Naive thymus-derived CD4-positive, alpha-beta T cell (primary cell): Measurements from ENCODE around the gene FCRL3. TPM values are rescaled to one million over a fixed set of nuclear protein-coding genes. Genes with fewer than 3 reads are reported as not detected.
A peak's percentile ranks its signal among the peaks of the same experiment; 100 is the strongest.

Experiments
- ATAC-seq: fragments of 150-1000 bp; cut with Tn5 transposase; 2 replicates; pipeline ENCODE4 v1.10.0; 2021; ENCODE audit warnings: mild to moderate bottlenecking, moderate library complexity
- CTCF ChIA-PET: fragments of 350-600 bp; sonication (Branson Sonifier 250); formaldehyde crosslinking; loops from one replicate; lab custom pipeline; 2021; ENCODE audit warnings: antibody characterized with exemption; lab: Charles Lee
- POLR2A ChIA-PET: fragments of 350-600 bp; sonication (Branson Sonifier 250); formaldehyde crosslinking; loops from one replicate; lab custom pipeline; 2021; ENCODE audit warnings: antibody characterized with exemption, inconsistent platforms; lab: Charles Lee
- DNase-seq, 9 donors: peaks; one replicate each; pipeline versions ENCODE4 v3.0.0 to v3.0.0-alpha.2; 2020 to 2022; ENCODE audit warnings: mixed read lengths in 1 of 9
- H3K27ac ChIP-seq: one replicate; pipeline ENCODE4 v1.7.0; 2013; ENCODE audit warnings: mild to moderate bottlenecking, low read depth, low read length, moderate library complexity
- H3K27me3 ChIP-seq, 2 donors: one replicate each; pipeline ENCODE4 v1.7.0; 2013; ENCODE audit warnings: low read length in 2 of 2, mild to moderate bottlenecking in 2 of 2, moderate library complexity in 2 of 2; ENCODE audit not compliant: control insufficient read depth in 2 of 2, insufficient read depth in 2 of 2
- H3K36me3 ChIP-seq, 3 experiments: 1 replicate in 2 of 3; 2 replicates in 1 of 3; pipeline ENCODE4 v1.7.0; 2013; ENCODE audit warnings: low read length in 3 of 3, mild to moderate bottlenecking in 3 of 3, moderate library complexity in 1 of 3; ENCODE audit not compliant: insufficient read depth in 3 of 3, control insufficient read depth in 2 of 3
- H3K4me1 ChIP-seq, 2 donors: one replicate each; pipeline ENCODE4 v1.7.0; 2013; ENCODE audit warnings: low read length in 2 of 2, mild to moderate bottlenecking in 2 of 2, moderate library complexity in 1 of 2; ENCODE audit not compliant: control insufficient read depth in 2 of 2, insufficient read depth in 2 of 2
- H3K4me3 ChIP-seq: 2 replicates; pipeline ENCODE4 v1.7.0; 2013; ENCODE audit warnings: mild to moderate bottlenecking, low read length
- H3K9me3 ChIP-seq, 3 experiments: 1 replicate in 2 of 3; 2 replicates in 1 of 3; pipeline ENCODE4 v1.7.0; 2013; ENCODE audit warnings: low read length in 3 of 3; ENCODE audit not compliant: control insufficient read depth in 2 of 3
- H3K27ac Mint-ChIP-seq, 9 donors: one replicate each; pipeline ENCODE4 v1.8.0; 2020 to 2022; ENCODE audit warnings: mixed read lengths in 9 of 9, mild to moderate bottlenecking in 8 of 9, moderate library complexity in 5 of 9, inconsistent platforms in 2 of 9
- H3K27me3 Mint-ChIP-seq, 5 donors: one replicate each; pipeline ENCODE4 v1.8.0; 2021 to 2022; ENCODE audit warnings: mixed read lengths in 5 of 5, mild to moderate bottlenecking in 1 of 5
- H3K36me3 Mint-ChIP-seq, 5 donors: one replicate each; pipeline ENCODE4 v1.8.0; 2020 to 2022; ENCODE audit warnings: mixed read lengths in 5 of 5, mild to moderate bottlenecking in 3 of 5, inconsistent platforms in 1 of 5
- H3K4me1 Mint-ChIP-seq, 7 donors: one replicate each; pipeline ENCODE4 v1.8.0; 2020 to 2022; ENCODE audit warnings: mixed read lengths in 7 of 7, mild to moderate bottlenecking in 3 of 7, inconsistent platforms in 1 of 7
- H3K4me3 Mint-ChIP-seq, 10 donors: one replicate each; pipeline ENCODE4 v1.8.0; 2020 to 2022; ENCODE audit warnings: mild to moderate bottlenecking in 10 of 10, mixed read lengths in 10 of 10, moderate library complexity in 6 of 10, inconsistent platforms in 2 of 10
- H3K9me3 Mint-ChIP-seq, 11 donors: one replicate each; pipeline ENCODE4 v1.8.0; 2020 to 2022; ENCODE audit warnings: mixed read lengths in 11 of 11, mild to moderate bottlenecking in 4 of 11, inconsistent platforms in 1 of 11, moderate library complexity in 1 of 11
- intact Hi-C, 2 donors: fragments of 100-400 bp; cut with micrococcal nuclease; formaldehyde crosslinking; loops; one replicate each; pipeline ENCODE4 v1.15.1; 2023
- polyA plus RNA-seq, 2 donors: library from polyadenylated mRNA; unstranded; fragments of 300-500 nt; fragmentation: Illumina TruSeq; gene quantifications; one replicate each; pipeline ENCODE4 v1.2.3, GENCODE V29; 2021
- total RNA-seq, 6 experiments: library from RNA in 5 of 6; stranded (reverse) in 5 of 6; gene quantifications; 1 replicate in 5 of 6; 2 replicates in 1 of 6; pipeline ENCODE4 v1.2.3 and lab custom pipeline; 2021 to 2026

Gene FCRL3
- total and polyA plus RNA-seq, 7 experiments from 2014 or later, result 0.44 to 20.3 (median 1.5) TPM; not detected in 1

GRCh38 chr1:157659576-157660247, 40.9 kb downstream of the FCRL3 start:
- no peaks in the 10 kb centered on the region for H3K4me1 ChIP-seq
- POLR2A ChIA-PET, result no interaction called here
- intact Hi-C loops, result no loop called here
- H3K4me3 ChIP-seq, result no peak overlapping the region
- no peaks in the 10 kb centered on the region for H3K36me3 ChIP-seq
- H3K27ac Mint-ChIP-seq, result no peak overlapping the region
- no peaks in the 10 kb centered on the region for H3K9me3 ChIP-seq
- H3K36me3 Mint-ChIP-seq, result no peaks in the 10 kb centered on the region
- peaks cover 9 to 33% (median 18%) of the 10 kb centered on the region in 5 donors for H3K27me3 Mint-ChIP-seq
- H3K4me1 Mint-ChIP-seq, result no peaks in the 10 kb centered on the region
- H3K27me3 ChIP-seq, result no peaks in the 10 kb centered on the region
- DNase-seq, result no peak
- H3K9me3 Mint-ChIP-seq, result peaks cover 0 to 6% (median 0%) of the 10 kb centered on the region in 11 donors
- no peak overlapping the region for H3K4me3 Mint-ChIP-seq
- CTCF ChIA-PET, result no interaction called here
- no peak for ATAC-seq
- no peak overlapping the region for H3K27ac ChIP-seq

- no peaks in the 10 kb centered on the region for H3K36me3 ChIP-seq
- intact Hi-C loops, result no loop called here
- CTCF ChIA-PET, result no interaction called here
- no peaks in the 10 kb centered on the region for H3K4me1 Mint-ChIP-seq
- peaks cover 9 to 33% (median 20%) of the 10 kb centered on the region in 5 donors for H3K27me3 Mint-ChIP-seq
- ATAC-seq, result no peak
- peaks cover 0 to 6% (median 0%) of the 10 kb centered on the region in 11 donors for H3K9me3 Mint-ChIP-seq
- H3K4me3 Mint-ChIP-seq, result no peak overlapping the region
- H3K27me3 ChIP-seq, result no peaks in the 10 kb centered on the region
- no peaks in the 10 kb centered on the region for H3K36me3 Mint-ChIP-seq
- POLR2A ChIA-PET, result interaction anchor here (0.7 kb wide), 1 partner anchor 44 kb away, joined by 3 read pairs; no protein-coding TSS in a partner anchor
- H3K9me3 ChIP-seq, result no peaks in the 10 kb centered on the region
- H3K27ac Mint-ChIP-seq, result no peak overlapping the region
- no peak overlapping the region for H3K27ac ChIP-seq
- no peak for DNase-seq
- no peak overlapping the region for H3K4me3 ChIP-seq
- no peaks in the 10 kb centered on the region for H3K4me1 ChIP-seq
Measured at GRCh38 chr1:157658571-157658970, 42.0 kb downstream of the FCRL3 start.

GRCh38 chr1:157653494-157653873, 47.1 kb downstream of the FCRL3 start:
- ChIA-PET CTCF (interaction anchor here (0.6 kb wide), 1 partner anchor 76 kb away, joined by 3 read pairs; no protein-coding TSS in a partner anchor), POLR2A (no interaction called here)
- DNase-seq, result no peak
- Mint-ChIP-seq H3K9me3 (peaks cover 0 to 1% (median 0%) of the 10 kb centered on the region in 11 donors), H3K4me3 (no peak overlapping the region), H3K27me3 (peaks cover 15 to 49% (median 30%) of the 10 kb centered on the region in 5 donors), H3K27ac (no peak overlapping the region), H3K4me1 (peaks cover 0 to 7% (median 2%) of the 10 kb centered on the region in 7 donors), H3K36me3 (no peaks in the 10 kb centered on the region)
- H3K4me3 ChIP-seq, result no peak overlapping the region
- no peaks in the 10 kb centered on the region for H3K27me3 ChIP-seq
- intact Hi-C loops, result no loop called here
- no peaks in the 10 kb centered on the region for H3K4me1 ChIP-seq
- ATAC-seq, result no peak
- no peaks in the 10 kb centered on the region for H3K9me3 ChIP-seq
- H3K36me3 ChIP-seq, result no peaks in the 10 kb centered on the region
- no peak overlapping the region for H3K27ac ChIP-seq

GRCh38 chr1:157652859-157653493, 47.6 kb downstream of the FCRL3 start:
- Histone ChIP-seq H3K27ac (no peak overlapping the region), H3K36me3 (no peaks in the 10 kb centered on the region), H3K4me3 (no peak overlapping the region), H3K27me3 (no peaks in the 10 kb centered on the region), H3K4me1 (no peaks in the 10 kb centered on the region), H3K9me3 (no peaks in the 10 kb centered on the region)
- H3K4me3 Mint-ChIP-seq, result no peak overlapping the region
- intact Hi-C loops, result no loop called here
- POLR2A ChIA-PET, result no interaction called here
- H3K27ac Mint-ChIP-seq, result no peak overlapping the region
- H3K9me3 Mint-ChIP-seq, result peaks cover 0 to 1% (median 0%) of the 10 kb centered on the region in 11 donors
- H3K4me1 Mint-ChIP-seq, result peaks cover 0 to 7% (median 2%) of the 10 kb centered on the region in 7 donors
- H3K27me3 Mint-ChIP-seq, result peaks cover 11 to 44% (median 29%) of the 10 kb centered on the region in 5 donors
- CTCF ChIA-PET, result interaction anchor here (0.6 kb wide), 1 partner anchor 76 kb away, joined by 3 read pairs; no protein-coding TSS in a partner anchor
- H3K36me3 Mint-ChIP-seq, result no peaks in the 10 kb centered on the region
- peak; percentile 66 for ATAC-seq
- DNase-seq, result no peak

- no peaks in the 10 kb centered on the region for H3K4me1 ChIP-seq
- POLR2A ChIA-PET, result no interaction called here
Measured at GRCh38 chr1:157648317-157648716, 52.3 kb downstream of the FCRL3 start.

GRCh38 chr1:157646144-157646543, 54.4 kb downstream of the FCRL3 start:
- CTCF ChIA-PET, result no interaction called here
- DNase-seq, result no peak
- no peaks in the 10 kb centered on the region for H3K27me3 ChIP-seq
- H3K4me3 ChIP-seq, result no peak overlapping the region
- H3K4me3 Mint-ChIP-seq, result no peak overlapping the region
- no peaks in the 10 kb centered on the region for H3K4me1 Mint-ChIP-seq
- H3K36me3 ChIP-seq, result no peaks in the 10 kb centered on the region
- H3K4me1 ChIP-seq, result no peaks in the 10 kb centered on the region
- no peaks in the 10 kb centered on the region for H3K9me3 ChIP-seq
- peaks cover 0 to 11% (median 7%) of the 10 kb centered on the region in 5 donors for H3K27me3 Mint-ChIP-seq
- no peak overlapping the region for H3K27ac Mint-ChIP-seq
- H3K36me3 Mint-ChIP-seq, result no peaks in the 10 kb centered on the region
- H3K9me3 Mint-ChIP-seq, result peaks cover 0 to 1% (median 0%) of the 10 kb centered on the region in 11 donors
- ATAC-seq, result peak; percentile 59
- POLR2A ChIA-PET, result no interaction called here
- H3K27ac ChIP-seq, result no peak overlapping the region
- intact Hi-C loops, result no loop called here

More at GRCh38 chr1:157648317-157648716, 52.3 kb downstream of the FCRL3 start:
- Mint-ChIP-seq H3K4me1 (peaks cover 0 to 6% (median 2%) of the 10 kb centered on the region in 7 donors), H3K9me3 (peaks cover 0 to 1% (median 0%) of the 10 kb centered on the region in 11 donors), H3K36me3 (no peaks in the 10 kb centered on the region), H3K27ac (no peak overlapping the region), H3K4me3 (no peak overlapping the region), H3K27me3 (peaks cover 6 to 28% (median 20%) of the 10 kb centered on the region in 5 donors)
- Histone ChIP-seq H3K27ac (no peak overlapping the region), H3K36me3 (no peaks in the 10 kb centered on the region), H3K4me3 (no peak overlapping the region), H3K27me3 (no peaks in the 10 kb centered on the region), H3K9me3 (no peaks in the 10 kb centered on the region)
- DNase-seq, result no peak
- no peak for ATAC-seq
- intact Hi-C loops, result no loop called here
- CTCF ChIA-PET, result no interaction called here
